K562 (cell line): ENCODE data around the gene SPTLC3. TPM values are rescaled to one million over a fixed set of nuclear protein-coding genes. Genes with fewer than 3 reads are reported as not detected.

Source experiments
- ATAC-seq: fragments of 200-7000 bp; cut with Tn5 transposase; 3 replicates; pipeline ENCODE4 v1.9.1; 2020; ENCODE audit warnings: moderate library complexity
- BruUV-seq: library from RNA; stranded (reverse); fragments of 400-500 nt; replicated peaks from 2 replicates; lab custom pipeline; 2021; lab: Mats Ljungman, UMichigan
- CTCF ChIA-PET: fragments of 300-600 bp; formaldehyde crosslinking; extraction: SDS; loops from one replicate; lab custom pipeline; 2021; ENCODE audit warnings: low intra/inter-chr PET ratio; lab: Yijun Ruan, JAX
- POLR2A ChIA-PET: fragments of 300-600, 350-650 bp; sonication (Branson Sonifier 250); formaldehyde crosslinking; extraction: SDS; loops from one replicate; lab custom pipeline; 2021; ENCODE audit warnings: antibody characterized with exemption, inconsistent platforms; lab: Yijun Ruan, JAX
- DNase-seq, 4 experiments: peaks; one replicate each; pipeline versions ENCODE4 v3.0.0 to v3.0.0-alpha.2; 2011 to 2018; ENCODE audit warnings: low spot score in 3 of 4, mixed read lengths in 3 of 4; ENCODE audit errors: extremely low read depth in 1 of 4
- FAIRE-seq: peaks from 2 replicates; lab custom pipeline; 2011; peaks lifted over from hg19 to GRCh38; lab: Jason Lieb, UNC
- H2AFZ ChIP-seq: 2 replicates; pipeline ENCODE4 v1.6.0; 2011; ENCODE audit warnings: low read depth, low read length, control low read depth, inconsistent platforms
- H3K27ac ChIP-seq: fragments of 200-600 bp; 3 replicates; pipeline ENCODE4 v1.8.0; 2011; ENCODE audit warnings: low read depth, mild to moderate bottlenecking, control low read depth, inconsistent platforms, low read length, moderate library complexity, mixed read lengths; ENCODE audit errors: extremely low read depth
- H3K27me3 ChIP-seq, 2 experiments: fragments of 300-600 bp in 1 of 2; 2 replicates in 1 of 2; 3 replicates in 1 of 2; pipeline versions ENCODE4 v1.6.0 to v1.8.0; 2011; ENCODE audit warnings: inconsistent platforms in 2 of 2, low read length in 2 of 2, mild to moderate bottlenecking in 1 of 2, mixed read lengths in 1 of 2, moderate library complexity in 1 of 2; ENCODE audit not compliant: control insufficient read depth in 2 of 2, insufficient read depth in 2 of 2
- H3K36me3 ChIP-seq: fragments of 300-600 bp; 3 replicates; pipeline ENCODE4 v1.8.0; 2011; ENCODE audit warnings: mild to moderate bottlenecking, low read length, inconsistent platforms; ENCODE audit not compliant: control insufficient read depth, insufficient read depth
- H3K4me1 ChIP-seq, 2 experiments: fragments of 200-600 bp in 1 of 2; replicated peaks in 1 of 2; 2 replicates in 1 of 2; 3 replicates in 1 of 2; pipeline versions ENCODE4 v1.5.1 to v1.8.0; 2011; ENCODE audit warnings: inconsistent platforms in 2 of 2, low read length in 2 of 2, mild to moderate bottlenecking in 1 of 2, mixed read lengths in 1 of 2, moderate library complexity in 1 of 2; ENCODE audit not compliant: control insufficient read depth in 2 of 2, insufficient read depth in 2 of 2
- H3K4me2 ChIP-seq: 2 replicates; pipeline ENCODE4 v1.6.1; 2011; ENCODE audit warnings: low read length, control low read depth, inconsistent platforms, mixed read lengths; ENCODE audit not compliant: insufficient read depth
- H3K4me3 ChIP-seq: fragments of 200-600 bp; sonication (generic), shearing (Covaris generic); 2 replicates; pipeline ENCODE4 v1.5.1; 2016; ENCODE audit warnings: control low read depth, inconsistent platforms
- H3K79me2 ChIP-seq: fragments of 200-600 bp; 3 replicates; pipeline ENCODE4 v1.8.0; 2011; ENCODE audit warnings: low read length, inconsistent platforms; ENCODE audit not compliant: control insufficient read depth, insufficient read depth
- H3K9ac ChIP-seq, 2 experiments: 2 replicates each; pipeline versions ENCODE4 v1.6.0 to v1.6.1; 2011; ENCODE audit warnings: low read depth in 2 of 2, low read length in 2 of 2, control low read depth in 1 of 2, inconsistent platforms in 1 of 2, mild to moderate bottlenecking in 1 of 2, mixed read lengths in 1 of 2; ENCODE audit not compliant: insufficient read depth in 1 of 2
- H3K9me1 ChIP-seq: one replicate; pipeline ENCODE4 v1.6.0; 2011; ENCODE audit warnings: inconsistent platforms, mild to moderate bottlenecking, low read length, moderate library complexity; ENCODE audit not compliant: control insufficient read depth, insufficient read depth
- H3K9me3 ChIP-seq: replicated peaks from 2 replicates; pipeline ENCODE4 v1.5.1; 2011; ENCODE audit warnings: low read depth, low read length, inconsistent platforms; ENCODE audit not compliant: control insufficient read depth, insufficient read depth
- H4K20me1 ChIP-seq: replicated peaks from 2 replicates; pipeline ENCODE4 v1.6.1; 2011; ENCODE audit warnings: low read length, inconsistent platforms, mixed read lengths; ENCODE audit not compliant: control insufficient read depth, insufficient read depth
- CTBP1 ChIP-seq: fragments of 450-650 bp; IDR thresholded peaks from 2 replicates; pipeline ENCODE4 v1.6.1; 2016; ENCODE audit warnings: borderline replicate concordance
- DDX20 ChIP-seq: fragments of 450-650 bp; IDR thresholded peaks from 2 replicates; pipeline ENCODE4 v1.6.1; 2016; ENCODE audit warnings: missing genetic modification characterization, low read depth, mild to moderate bottlenecking, missing compliant biosample characterization, moderate library complexity
- ETV5 ChIP-seq: sonication (generic); formaldehyde crosslinking; IDR thresholded peaks from 2 replicates; pipeline ENCODE4 v1.4.0; 2020; ENCODE audit warnings: low read depth, mild to moderate bottlenecking, missing genetic modification reagents
- GTF2A2 ChIP-seq: IDR thresholded peaks from 2 replicates; pipeline ENCODE4 v1.6.1; 2016; ENCODE audit warnings: mild to moderate bottlenecking, missing genetic modification characterization, missing compliant biosample characterization
- KLF10 ChIP-seq: fragments of 250-450 bp; sonication (Bioruptor Pico); IDR thresholded peaks from 2 replicates; pipeline ENCODE4 v1.6.1; 2021; ENCODE audit warnings: matching md5 sums
- NFATC3 ChIP-seq: fragments of 450-650 bp; IDR thresholded peaks from 2 replicates; pipeline ENCODE4 v1.6.1; 2017; ENCODE audit warnings: mild to moderate bottlenecking
- NFE2L1 ChIP-seq: fragments of 450-650 bp; IDR thresholded peaks from 2 replicates; pipeline ENCODE4 v1.6.1; 2016; ENCODE audit warnings: missing genetic modification characterization, low read depth, mild to moderate bottlenecking, missing compliant biosample characterization, moderate library complexity, borderline replicate concordance
- SMARCA4 ChIP-seq: fragments of 450-650 bp; IDR thresholded peaks from 2 replicates; pipeline ENCODE4 v1.6.1; 2016
- TBP ChIP-seq: optimal IDR thresholded peaks from 2 replicates; pipeline ENCODE3; 2011; ENCODE audit warnings: low read depth, low read length, improper control_type of control experiment
- TEAD4 ChIP-seq, 2 experiments: sonication (generic) in 1 of 2; formaldehyde crosslinking in 1 of 2; IDR thresholded peaks; 2 replicates each; pipeline versions ENCODE4 v1.6.1 to v1.8.0; 2012 to 2022; ENCODE audit warnings: borderline replicate concordance in 1 of 2, inconsistent platforms in 1 of 2, low read length in 1 of 2, mild to moderate bottlenecking in 1 of 2, missing genetic modification reagents in 1 of 2
- USF2 ChIP-seq: sonication (generic); formaldehyde crosslinking; IDR thresholded peaks from 2 replicates; pipeline ENCODE4 v1.5.0; 2020; ENCODE audit warnings: missing genetic modification reagents
- ZNF3 ChIP-seq: fragments of 250-450 bp; sonication (Bioruptor Pico); IDR thresholded peaks from 2 replicates; pipeline ENCODE4 v1.5.0; 2021; ENCODE audit warnings: mild to moderate bottlenecking, moderate library complexity
- ZNF583 ChIP-seq: fragments of 250-450 bp; sonication (Bioruptor Pico); IDR thresholded peaks from 2 replicates; pipeline ENCODE4 v1.4.0; 2020
- WGBS: fragments of 100-300 bp; shearing (Covaris generic); methylation state at CpG from one replicate; pipeline ENCODE4 v1.1.6; 2016; ENCODE audit warnings: low coverage, mixed read lengths; ENCODE audit not compliant: insufficient coverage; ENCODE audit errors: missing lambda C conversion rate; 5-methylcytosine and 5-hydroxymethylcytosine counted together
- in situ Hi-C: fragments of 300-500 bp; cut with MboI; formaldehyde crosslinking; loops from 4 replicates; pipeline ENCODE4 v1.15.0; 2018; ENCODE audit warnings: inconsistent platforms, mixed read lengths
- intact Hi-C: fragments of 100-400 bp; cut with micrococcal nuclease; formaldehyde crosslinking; loops from 2 replicates; pipeline ENCODE4 v1.14.2; 2022
- polyA plus RNA-seq, 8 experiments: library from polyadenylated mRNA; depleted of rRNA in 4 of 8; stranded (reverse) in 5 of 8; unstranded in 3 of 8; fragments of >200 nt; fragmentation: Nextera tagmentation in 2 of 8; fragmentation: Illumina TruSeq in 1 of 8; extraction: Ambion mirVana in 2 of 8; extraction: Trizol in 1 of 8; gene quantifications; 2 replicates each; pipeline versions ENCODE4 v1.2.1 to v1.2.3, GENCODE V29; 2011 to 2014; ENCODE audit warnings: inconsistent platforms in 1 of 8, missing spikeins in 1 of 8
- total RNA-seq, 7 experiments: library from RNA; depleted of rRNA in 6 of 7; stranded (reverse); fragments of >200 nt in 6 of 7; fragmentation: Illumina TruSeq in 2 of 7; extraction: Trizol in 2 of 7; gene quantifications; 2 replicates each; pipeline versions ENCODE4 v1.2.1 to v1.2.3, GENCODE V29; 2011 to 2021; ENCODE audit warnings: low replicate concordance in 1 of 7
- TF ChIP-seq, protein P1 (sequence below): fragments of 450-650 bp; IDR thresholded peaks from 2 replicates; pipeline ENCODE4 v1.6.1; 2017; ENCODE audit warnings: mild to moderate bottlenecking, moderate library complexity
- TF ChIP-seq, protein P2 (sequence below): fragments of 450-650 bp; IDR thresholded peaks from 2 replicates; pipeline ENCODE4 v1.6.1; 2016
- TF ChIP-seq, protein P3 (sequence below), 2 experiments: IDR thresholded peaks; 2 replicates each; pipeline ENCODE4 v1.6.1; 2012; ENCODE audit warnings: improper control_type of control experiment in 2 of 2, low read depth in 2 of 2, low read length in 2 of 2, borderline replicate concordance in 1 of 2
- TF ChIP-seq, protein P4 (sequence below): sonication (generic); formaldehyde crosslinking; IDR thresholded peaks from 2 replicates; pipeline ENCODE4 v1.8.0; 2022; ENCODE audit warnings: mild to moderate bottlenecking, missing genetic modification reagents

Gene SPTLC3
- total and polyA plus RNA-seq, 9 of the 15 experiments (the other 6 are each of a cell fraction or from before 2014, with no cell fraction given), result not detected

DNA sequence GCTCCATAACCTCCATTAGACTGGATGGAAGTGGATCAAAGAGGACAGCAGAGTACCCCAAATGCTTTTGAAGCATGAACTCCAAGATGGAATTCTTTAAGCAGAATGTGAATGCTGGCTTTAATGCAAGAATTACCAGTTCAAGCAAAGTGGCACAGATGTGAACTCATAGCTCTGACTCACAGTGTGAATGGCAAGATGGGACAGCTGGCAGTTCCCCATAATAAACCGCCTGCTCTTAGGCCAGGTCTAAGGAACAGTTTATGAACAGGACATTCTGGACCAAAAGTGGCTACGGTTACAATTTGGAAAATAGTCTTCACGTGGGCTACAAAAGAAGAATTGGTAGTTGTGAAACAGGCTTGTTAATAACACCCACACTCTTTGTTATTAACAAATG lies 76.5 kb downstream of the SPTLC3 start:
- FAIRE-seq, result no peak
- Histone ChIP-seq H3K4me2 (no peak overlapping the region), H4K20me1 (no peaks in the 10 kb centered on the region), H3K27ac (no peak overlapping the region), H3K79me2 (no peaks in the 10 kb centered on the region), H2AFZ (no peak overlapping the region), H3K36me3 (no peaks in the 10 kb centered on the region), H3K9me1 (no peaks in the 10 kb centered on the region), H3K9ac (no peak overlapping the region), H3K4me1 (no peaks in the 10 kb centered on the region), H3K9me3 (no peaks in the 10 kb centered on the region), H3K4me3 (no peak overlapping the region), H3K27me3 (no peaks in the 10 kb centered on the region)
- no peak for ATAC-seq
- intact Hi-C loops (no loop called here), in situ Hi-C loops (no loop called here)
- WGBS, result 3% methylated on average over 3 of the region's 3 CpGs
- BruUV-seq, result no TSS peak
- POLR2A ChIA-PET, result no interaction called here
- no peak for DNase-seq
- CTCF ChIA-PET, result no interaction called here
- TF ChIP-seq CTBP1, result no peak
- no peak for TF ChIP-seq DDX20 (tag)
- no peak for TF ChIP-seq TBP
- TF ChIP-seq, protein P1, sequence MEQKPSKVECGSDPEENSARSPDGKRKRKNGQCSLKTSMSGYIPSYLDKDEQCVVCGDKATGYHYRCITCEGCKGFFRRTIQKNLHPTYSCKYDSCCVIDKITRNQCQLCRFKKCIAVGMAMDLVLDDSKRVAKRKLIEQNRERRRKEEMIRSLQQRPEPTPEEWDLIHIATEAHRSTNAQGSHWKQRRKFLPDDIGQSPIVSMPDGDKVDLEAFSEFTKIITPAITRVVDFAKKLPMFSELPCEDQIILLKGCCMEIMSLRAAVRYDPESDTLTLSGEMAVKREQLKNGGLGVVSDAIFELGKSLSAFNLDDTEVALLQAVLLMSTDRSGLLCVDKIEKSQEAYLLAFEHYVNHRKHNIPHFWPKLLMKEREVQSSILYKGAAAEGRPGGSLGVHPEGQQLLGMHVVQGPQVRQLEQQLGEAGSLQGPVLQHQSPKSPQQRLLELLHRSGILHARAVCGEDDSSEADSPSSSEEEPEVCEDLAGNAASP, result no peak
- TF ChIP-seq TEAD4 (IDR thresholded peaks at IDR 0.05; ENCODE audit: low read length), result no peak
- no peak for TF ChIP-seq TEAD4 (CRISPR knock-in tag; IDR thresholded peaks at IDR 0.05; ENCODE audit: borderline replicate concordance)
- no peak for TF ChIP-seq NFATC3
- TF ChIP-seq, protein P2, sequence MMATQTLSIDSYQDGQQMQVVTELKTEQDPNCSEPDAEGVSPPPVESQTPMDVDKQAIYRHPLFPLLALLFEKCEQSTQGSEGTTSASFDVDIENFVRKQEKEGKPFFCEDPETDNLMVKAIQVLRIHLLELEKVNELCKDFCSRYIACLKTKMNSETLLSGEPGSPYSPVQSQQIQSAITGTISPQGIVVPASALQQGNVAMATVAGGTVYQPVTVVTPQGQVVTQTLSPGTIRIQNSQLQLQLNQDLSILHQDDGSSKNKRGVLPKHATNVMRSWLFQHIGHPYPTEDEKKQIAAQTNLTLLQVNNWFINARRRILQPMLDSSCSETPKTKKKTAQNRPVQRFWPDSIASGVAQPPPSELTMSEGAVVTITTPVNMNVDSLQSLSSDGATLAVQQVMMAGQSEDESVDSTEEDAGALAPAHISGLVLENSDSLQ, result no peak
- no peak for TF ChIP-seq USF2
- no peak for TF ChIP-seq ZNF3 (CRISPR knock-in tag)
- TF ChIP-seq, protein P3, sequence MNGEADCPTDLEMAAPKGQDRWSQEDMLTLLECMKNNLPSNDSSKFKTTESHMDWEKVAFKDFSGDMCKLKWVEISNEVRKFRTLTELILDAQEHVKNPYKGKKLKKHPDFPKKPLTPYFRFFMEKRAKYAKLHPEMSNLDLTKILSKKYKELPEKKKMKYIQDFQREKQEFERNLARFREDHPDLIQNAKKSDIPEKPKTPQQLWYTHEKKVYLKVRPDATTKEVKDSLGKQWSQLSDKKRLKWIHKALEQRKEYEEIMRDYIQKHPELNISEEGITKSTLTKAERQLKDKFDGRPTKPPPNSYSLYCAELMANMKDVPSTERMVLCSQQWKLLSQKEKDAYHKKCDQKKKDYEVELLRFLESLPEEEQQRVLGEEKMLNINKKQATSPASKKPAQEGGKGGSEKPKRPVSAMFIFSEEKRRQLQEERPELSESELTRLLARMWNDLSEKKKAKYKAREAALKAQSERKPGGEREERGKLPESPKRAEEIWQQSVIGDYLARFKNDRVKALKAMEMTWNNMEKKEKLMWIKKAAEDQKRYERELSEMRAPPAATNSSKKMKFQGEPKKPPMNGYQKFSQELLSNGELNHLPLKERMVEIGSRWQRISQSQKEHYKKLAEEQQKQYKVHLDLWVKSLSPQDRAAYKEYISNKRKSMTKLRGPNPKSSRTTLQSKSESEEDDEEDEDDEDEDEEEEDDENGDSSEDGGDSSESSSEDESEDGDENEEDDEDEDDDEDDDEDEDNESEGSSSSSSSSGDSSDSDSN (IDR thresholded peaks at IDR 0.05; ENCODE audit: borderline replicate concordance in 1 of 2, low read depth in 2 of 2, low read length in 2 of 2), result no peak
- no peak for TF ChIP-seq SMARCA4
- no peak for TF ChIP-seq NFE2L1 (tag)
- no peak for TF ChIP-seq GTF2A2 (tag)
- no peak for TF ChIP-seq ETV5 (CRISPR knock-in tag)
- TF ChIP-seq KLF10 (CRISPR knock-in tag), result no peak
- TF ChIP-seq, protein P4, sequence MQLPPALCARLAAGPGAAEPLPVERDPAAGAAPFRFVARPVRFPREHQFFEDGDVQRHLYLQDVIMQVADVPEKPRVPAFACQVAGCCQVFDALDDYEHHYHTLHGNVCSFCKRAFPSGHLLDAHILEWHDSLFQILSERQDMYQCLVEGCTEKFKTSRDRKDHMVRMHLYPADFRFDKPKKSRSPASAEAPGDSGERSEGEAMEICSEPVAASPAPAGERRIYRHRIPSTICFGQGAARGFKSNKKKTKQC (CRISPR knock-in tag), result no peak
- no peak for TF ChIP-seq ZNF583 (CRISPR knock-in tag)
